GM21576 (cell line): Measurements from ENCODE around the gene GNG4.
A peak's percentile ranks its signal among the peaks of the same experiment; 100 is the strongest.

Source experiments
- ATAC-seq: cut with Tn5 transposase; IDR thresholded peaks from one replicate; pipeline ENCODE4 v1.9.1; 2021; ENCODE audit warnings: mild to moderate bottlenecking, moderate library complexity; ENCODE audit not compliant: unreplicated experiment

The GNG4 gene

DNA sequence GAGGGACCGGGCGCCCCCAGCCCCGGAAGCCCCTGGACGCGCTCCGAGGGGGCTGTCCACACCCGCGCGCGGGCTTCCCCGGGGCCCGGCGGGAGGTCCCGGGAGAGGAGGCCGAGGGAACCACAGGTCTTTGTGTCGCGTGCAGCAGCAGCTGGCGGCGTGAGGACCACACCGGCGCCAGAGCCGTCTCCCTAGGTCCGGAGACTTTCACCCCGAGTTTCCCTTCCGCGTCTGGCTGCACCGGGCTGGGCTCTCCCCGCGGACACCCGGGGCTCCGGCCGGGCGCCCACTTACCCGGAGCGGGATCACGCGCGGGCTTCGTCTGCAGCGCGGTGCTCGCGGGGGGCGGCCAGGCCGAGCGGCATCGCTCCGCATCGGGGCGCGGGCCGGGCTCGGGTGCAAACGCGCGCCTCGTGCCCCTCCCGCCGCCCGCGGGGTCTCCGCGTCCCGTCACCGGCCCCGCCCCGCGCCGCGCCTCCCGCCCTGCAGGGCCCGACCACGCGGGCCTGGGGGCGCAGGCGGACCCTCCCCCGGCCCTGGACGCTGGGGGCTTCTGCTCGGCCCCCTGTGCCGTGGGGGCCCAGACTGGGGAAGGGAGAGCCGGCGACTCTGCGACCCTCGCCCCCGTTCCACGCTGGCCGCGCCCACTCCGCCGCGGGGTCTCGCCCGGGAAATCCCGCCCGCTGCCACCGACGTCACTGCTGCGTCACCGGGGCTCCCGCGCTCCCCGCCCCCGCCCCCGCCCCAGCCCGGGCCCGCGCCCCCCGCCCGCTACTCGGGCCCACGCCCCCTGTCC is at the start of gene GNG4:
Gene GNG4, minus strand, starts transcription at position 417 of the 796 bp plus-strand sequence. CDS start 65,946 bp downstream, outside the sequence.
- peak; percentile 44 for ATAC-seq

GRCh38 chr1:235697508-235697907 is 47.9 kb upstream of the GNG4 start:
- ATAC-seq, result no peak

- ATAC-seq, result no peak
These were observed 39.8 kb upstream of the GNG4 start for GRCh38 chr1:235689356-235689755.

DNA sequence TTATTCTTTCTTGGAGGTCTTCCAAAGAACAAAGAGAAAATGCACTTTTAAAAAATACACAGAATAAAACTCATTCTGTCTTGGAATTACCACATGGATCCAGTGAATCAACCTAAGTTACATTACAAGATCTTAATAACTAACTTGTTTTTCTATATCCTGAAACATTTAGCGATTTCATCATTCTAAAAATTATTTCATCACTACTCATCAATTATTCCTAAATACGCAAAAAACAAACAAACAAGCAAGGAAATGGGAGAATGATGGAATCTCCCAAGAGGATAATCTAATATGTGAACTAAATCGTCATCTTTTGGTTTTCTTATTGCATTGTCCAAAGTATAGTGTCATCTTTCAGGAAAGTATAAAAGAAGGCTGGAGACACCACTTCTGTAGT is 38.5 kb upstream of the GNG4 start:
- ATAC-seq, result no peak

- no peak for ATAC-seq
These were observed 34.1 kb upstream of the GNG4 start for GRCh38 chr1:235683653-235684052.

DNA sequence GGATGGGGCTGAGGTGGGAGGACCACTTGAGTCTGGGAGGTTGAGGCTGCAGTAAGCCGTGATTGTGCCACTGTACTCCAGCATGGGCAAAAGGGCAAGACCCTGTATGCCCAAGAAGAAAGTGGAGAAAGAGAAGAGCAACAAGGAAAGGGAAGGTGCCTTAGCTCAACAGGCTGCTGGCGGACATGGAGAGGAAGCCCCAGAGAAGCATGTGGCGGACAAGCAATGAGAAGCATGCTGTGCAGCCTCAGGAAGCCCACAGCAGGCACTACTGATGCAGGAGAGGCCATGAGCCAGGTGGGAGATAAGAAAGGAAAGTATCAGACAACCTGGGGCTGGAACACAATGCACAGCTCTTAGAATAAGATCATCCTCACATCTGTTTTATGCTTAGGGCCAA is 32.6 kb upstream of the GNG4 start:
- ATAC-seq, result no peak

- ATAC-seq, result no peak
These were observed 30.1 kb upstream of the GNG4 start for GRCh38 chr1:235679644-235680043.

DNA sequence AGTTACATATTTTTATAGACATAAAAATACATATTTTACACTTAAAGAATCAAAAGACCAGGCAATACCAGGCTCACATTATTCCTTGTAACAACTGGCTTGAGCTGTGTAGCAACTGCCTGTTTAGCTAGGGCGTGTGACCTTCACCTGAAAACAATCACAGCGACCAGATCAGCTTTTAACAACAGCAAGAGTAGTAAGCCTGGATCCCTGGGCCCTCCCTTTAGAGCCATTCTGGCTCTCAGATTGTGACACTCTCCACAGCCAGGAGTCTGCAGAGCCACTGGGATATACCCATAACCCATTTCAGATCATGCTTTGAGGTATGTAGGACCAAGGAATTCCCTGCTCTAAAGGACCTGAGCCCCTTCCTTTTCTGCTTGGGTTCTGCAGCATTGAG is 29.4 kb upstream of the GNG4 start:
- ATAC-seq, result no peak

DNA sequence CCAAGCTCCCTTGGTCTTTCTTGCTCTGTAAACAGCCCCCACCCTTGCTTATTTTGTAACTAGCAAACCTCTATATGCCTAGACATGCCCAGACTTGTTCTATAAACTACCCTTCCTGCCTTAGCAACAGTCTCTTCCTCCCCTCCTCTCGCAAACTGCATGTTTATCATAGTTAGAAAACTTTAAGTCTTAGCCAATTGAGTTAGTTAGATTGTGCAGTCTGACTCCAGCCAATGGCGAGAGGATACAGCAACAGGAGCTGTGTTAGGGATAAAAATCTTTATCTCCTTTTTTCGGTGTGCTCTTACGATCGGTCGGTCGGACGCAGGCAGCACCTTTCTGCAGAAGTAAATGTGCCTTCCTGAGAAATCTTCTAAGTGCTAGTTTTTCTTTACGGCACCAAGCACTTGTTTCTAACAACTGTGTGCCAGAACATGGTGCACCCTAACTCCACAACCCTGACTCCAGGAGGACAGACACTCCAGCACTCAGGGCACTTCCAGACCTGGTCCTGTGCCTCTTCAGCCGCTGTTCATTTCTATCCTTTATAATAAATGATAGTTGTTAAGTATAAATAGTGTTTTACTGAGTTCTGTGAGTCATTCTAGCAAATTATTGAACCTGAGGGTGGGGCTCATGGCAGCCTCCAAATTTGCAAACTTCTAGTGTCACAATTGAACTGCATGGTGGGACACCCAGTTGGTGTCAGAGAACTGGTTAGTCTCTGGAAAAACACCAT is 25.7 kb upstream of the GNG4 start:
- no peak for ATAC-seq

DNA sequence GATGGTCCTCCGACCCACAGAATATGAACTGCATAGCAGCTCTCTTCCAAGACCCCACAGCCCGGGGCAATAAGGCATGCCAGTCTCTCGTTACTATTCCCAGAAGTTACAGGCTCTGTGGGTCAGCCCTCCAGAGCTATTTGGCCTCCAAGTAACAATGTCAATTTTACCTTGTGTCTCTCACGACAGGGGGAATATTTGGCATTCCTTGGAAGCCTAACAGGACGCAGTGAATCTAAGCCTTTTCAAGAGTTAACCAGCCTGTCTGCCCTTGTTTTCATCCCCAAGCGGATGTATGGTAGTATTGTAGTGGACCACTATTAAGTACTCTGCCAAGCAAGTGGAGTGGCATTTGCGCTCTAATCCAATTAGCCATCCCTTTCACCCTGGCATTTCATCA is 24.4 kb upstream of the GNG4 start:
- ATAC-seq, result no peak

DNA sequence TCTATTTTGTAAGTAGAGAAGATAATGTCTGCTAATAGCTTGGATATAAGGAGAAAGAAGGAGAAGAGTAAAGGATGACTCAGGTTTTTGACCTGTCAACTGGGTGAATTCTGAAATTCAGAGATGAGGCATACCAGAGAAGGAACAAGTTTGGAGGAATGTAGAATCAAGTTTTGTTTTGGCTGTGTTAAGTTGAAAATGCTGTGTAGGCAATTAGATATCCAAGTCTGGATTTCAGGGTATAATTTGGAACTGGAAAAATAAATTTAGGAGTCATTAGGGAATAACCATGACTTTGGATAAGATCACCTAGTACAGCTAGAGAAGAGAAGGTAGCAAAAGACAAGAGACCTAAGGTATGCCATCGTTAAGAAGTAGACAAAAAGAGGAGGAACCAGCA is 22.4 kb upstream of the GNG4 start:
- no peak for ATAC-seq

DNA sequence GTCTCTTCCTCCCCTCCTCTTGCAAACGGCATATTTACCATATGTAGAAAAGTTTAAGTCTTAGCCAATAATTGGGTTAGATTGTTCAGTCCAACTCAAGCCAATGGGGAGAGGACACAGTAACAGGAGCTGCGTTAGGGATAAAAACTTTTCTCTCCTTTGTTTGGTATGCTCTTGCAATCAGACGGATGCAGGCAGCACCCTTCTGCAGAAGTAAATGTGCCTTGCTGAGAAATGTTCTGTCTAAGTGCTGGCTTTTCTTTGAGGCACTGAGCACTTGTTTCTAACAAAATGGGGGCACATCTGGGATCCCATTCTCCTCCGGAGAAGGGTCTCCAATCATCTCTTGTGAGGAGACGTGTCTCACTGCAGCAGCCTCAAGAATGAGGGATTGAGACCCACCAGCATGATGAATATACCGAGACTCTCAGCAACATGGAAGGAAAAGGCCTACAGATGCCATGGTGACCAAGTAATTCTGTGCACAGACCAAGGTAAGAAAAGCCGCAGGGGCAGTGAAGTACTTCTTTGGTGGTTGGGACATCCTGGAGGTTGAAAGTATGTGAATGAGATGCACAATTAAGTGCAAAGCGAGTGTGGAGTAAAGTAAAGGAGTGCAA is 20.7 kb upstream of the GNG4 start:
- ATAC-seq, result no peak

DNA sequence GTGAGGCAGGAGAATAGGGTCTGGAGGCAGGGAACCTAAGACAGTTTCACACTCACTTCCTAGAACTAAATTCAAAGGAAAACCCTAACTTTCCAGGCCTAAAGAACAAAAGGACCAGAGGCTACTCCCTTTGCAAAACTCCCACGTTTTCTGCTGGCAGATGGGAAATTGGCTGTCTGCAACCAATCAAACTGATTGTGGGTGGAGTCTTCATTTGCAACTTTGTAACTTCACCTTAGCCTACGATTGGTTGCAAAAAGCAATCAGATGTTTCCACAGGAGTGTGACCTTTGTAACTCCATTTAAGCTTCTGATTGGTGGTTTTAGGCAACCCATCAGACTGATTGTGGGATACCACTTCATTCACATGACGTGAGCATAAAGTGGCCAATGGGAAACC is 19.7 kb upstream of the GNG4 start:
- no peak for ATAC-seq

GRCh38 chr1:235663628-235664027 is 14.0 kb upstream of the GNG4 start:
- no peak for ATAC-seq

GRCh38 chr1:235661568-235661967 is 12.0 kb upstream of the GNG4 start:
- no peak for ATAC-seq

- no peak for ATAC-seq
These were observed 9.7 kb upstream of the GNG4 start for GRCh38 chr1:235659186-235659771.

GRCh38 chr1:235657747-235658526 is 8.4 kb upstream of the GNG4 start:
- ATAC-seq, result no peak

DNA sequence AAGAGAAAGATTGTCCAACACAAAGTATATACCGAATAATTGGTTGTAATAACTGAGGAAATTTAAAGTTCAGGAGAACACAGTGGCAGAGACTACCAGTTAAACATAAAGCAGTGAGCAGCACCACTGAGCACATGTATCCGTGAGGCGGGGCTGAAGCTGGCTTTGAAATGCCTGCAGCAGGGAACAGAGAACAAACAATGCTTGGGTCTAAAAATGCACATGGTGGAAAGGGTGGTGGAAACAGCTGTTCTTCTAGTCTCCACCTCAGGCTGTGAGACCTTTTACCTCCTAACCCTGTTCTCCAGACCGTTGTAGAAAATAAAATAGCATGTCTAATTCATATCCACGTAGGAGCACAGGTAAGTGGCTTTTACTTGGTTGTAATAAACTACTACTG is 7.7 kb upstream of the GNG4 start:
- ATAC-seq, result no peak

DNA sequence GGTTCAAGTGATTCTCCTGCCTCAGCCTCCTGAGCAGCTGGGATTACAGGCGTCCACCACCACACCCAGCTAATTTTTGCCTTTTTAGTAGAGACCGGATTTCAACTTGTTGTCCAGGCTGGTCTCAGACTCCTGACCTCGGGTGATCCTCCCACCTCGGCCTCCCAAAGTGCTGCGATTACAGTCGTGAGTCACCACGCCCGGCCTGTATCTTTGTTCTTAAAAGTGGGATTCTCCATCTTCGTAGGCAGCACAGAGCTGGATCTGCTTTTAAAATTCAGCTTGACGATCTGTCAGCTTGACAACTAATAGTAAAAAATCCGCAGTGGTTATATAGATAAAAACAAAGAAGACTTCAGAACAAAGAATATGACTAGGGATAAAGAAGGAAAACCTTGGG is 2.8 kb upstream of the GNG4 start:
- ATAC-seq, result no peak

DNA sequence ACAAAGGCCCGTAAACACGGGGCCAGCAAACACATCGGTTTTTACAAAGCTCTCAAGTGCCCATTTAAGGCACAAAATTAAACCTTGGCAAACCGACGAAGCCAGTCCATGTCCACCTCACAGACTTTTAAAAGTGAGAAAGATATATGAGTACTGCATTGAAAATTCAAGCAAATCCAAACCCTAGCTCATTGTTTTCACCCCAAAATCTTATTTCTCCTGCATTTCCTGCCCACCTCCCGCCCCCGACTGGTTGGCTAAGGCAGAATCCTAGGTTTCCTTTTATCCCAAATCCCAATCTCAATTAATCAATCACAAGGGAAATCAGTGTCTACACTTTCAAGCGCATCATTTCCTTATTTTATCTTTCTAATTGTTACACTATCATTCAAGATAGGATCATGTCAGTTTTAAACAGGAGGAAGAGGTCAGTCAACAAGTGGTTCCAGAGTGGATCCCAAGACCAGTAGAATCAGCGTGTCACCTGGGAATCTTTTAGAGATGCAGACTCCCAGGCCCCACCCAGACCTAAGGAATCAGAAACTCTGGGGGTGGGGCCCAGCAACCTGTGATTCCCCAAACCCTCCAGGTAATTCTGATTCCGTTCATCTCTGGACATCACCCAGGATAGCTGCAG is 1.7 kb upstream of the GNG4 start:
- ATAC-seq, result no peak
